HepG2 (cell line): ENCODE results near the gene IFI30. TPM values are rescaled to one million over a fixed set of nuclear protein-coding genes. Genes with fewer than 3 reads are reported as not detected.

Source experiments
- CENPX ChIP-seq: sonication (generic); formaldehyde crosslinking; IDR thresholded peaks from 2 replicates; pipeline ENCODE4 v1.9.0; 2021; ENCODE audit warnings: mild to moderate bottlenecking, missing genetic modification reagents, moderate library complexity
- E2F1 ChIP-seq: sonication (generic); formaldehyde crosslinking; IDR thresholded peaks from 2 replicates; pipeline ENCODE4 v1.5.0; 2020; ENCODE audit warnings: missing genetic modification reagents
- EHMT2 ChIP-seq: fragments of 200-600 bp; sonication (generic); IDR thresholded peaks from 2 replicates; pipeline ENCODE4 v1.7.0; 2017; ENCODE audit warnings: antibody characterized with exemption, low read depth, low read length, borderline replicate concordance
- GLI4 ChIP-seq: sonication (generic); formaldehyde crosslinking; IDR thresholded peaks from 2 replicates; pipeline ENCODE4 v1.5.1; 2020; ENCODE audit warnings: missing genetic modification reagents, mild to moderate bottlenecking, moderate library complexity, borderline replicate concordance
- GTF3A ChIP-seq: sonication (generic); formaldehyde crosslinking; conservative IDR thresholded peaks from 2 replicates; pipeline ENCODE4 v1.4.0; 2020; ENCODE audit warnings: mild to moderate bottlenecking, missing genetic modification reagents
- GZF1 ChIP-seq: sonication (generic); formaldehyde crosslinking; IDR thresholded peaks from 2 replicates; pipeline ENCODE4 v1.5.1; 2020; ENCODE audit warnings: mild to moderate bottlenecking, missing genetic modification reagents
- IRX3 ChIP-seq: sonication (generic); formaldehyde crosslinking; IDR thresholded peaks from 2 replicates; pipeline ENCODE4 v1.8.1; 2023; ENCODE audit warnings: mild to moderate bottlenecking, low read depth, missing genetic modification reagents, borderline replicate concordance
- MAFK ChIP-seq, 2 experiments: IDR thresholded peaks in 1 of 2; conservative IDR thresholded peaks in 1 of 2; 2 replicates each; pipeline ENCODE4 v1.6.1; 2011; ENCODE audit warnings: improper control_type of control experiment in 2 of 2, low read length in 2 of 2
- MTF2 ChIP-seq: sonication (generic); formaldehyde crosslinking; IDR thresholded peaks from 2 replicates; pipeline ENCODE4 v1.5.0; 2020; ENCODE audit warnings: missing genetic modification reagents, borderline replicate concordance
- RNF219 ChIP-seq: sonication (generic); formaldehyde crosslinking; IDR thresholded peaks from 2 replicates; pipeline ENCODE4 v1.5.0; 2020; ENCODE audit warnings: mild to moderate bottlenecking, missing genetic modification reagents
- ZBTB8A ChIP-seq: sonication (generic); formaldehyde crosslinking; IDR thresholded peaks from 2 replicates; pipeline ENCODE4 v1.4.0; 2020; ENCODE audit warnings: mild to moderate bottlenecking, low read depth, missing genetic modification reagents, borderline replicate concordance
- ZFP90 ChIP-seq: sonication (generic); formaldehyde crosslinking; IDR thresholded peaks from 2 replicates; pipeline ENCODE4 v1.8.0; 2022; ENCODE audit warnings: missing genetic modification reagents, mild to moderate bottlenecking, inconsistent platforms, borderline replicate concordance
- ZNF367 ChIP-seq: sonication (generic); formaldehyde crosslinking; IDR thresholded peaks from 2 replicates; pipeline ENCODE4 v1.4.0; 2020; ENCODE audit warnings: missing genetic modification reagents, borderline replicate concordance
- ZNF407 ChIP-seq: sonication (generic); formaldehyde crosslinking; IDR thresholded peaks from one replicate; pipeline ENCODE4 v1.5.1; 2020; ENCODE audit warnings: mild to moderate bottlenecking, missing genetic modification reagents; ENCODE audit errors: not compliant biosample characterization
- ZNF430 ChIP-seq: sonication (generic); formaldehyde crosslinking; IDR thresholded peaks from 2 replicates; pipeline ENCODE4 v1.9.0; 2021; ENCODE audit warnings: mild to moderate bottlenecking, missing genetic modification reagents
- ZNF619 ChIP-seq: sonication (generic); formaldehyde crosslinking; IDR thresholded peaks from 2 replicates; pipeline ENCODE4 v1.4.0; 2020; ENCODE audit warnings: mild to moderate bottlenecking, missing genetic modification reagents
- polyA plus RNA-seq, 8 experiments: library from polyadenylated mRNA; depleted of rRNA in 3 of 8; stranded (reverse) in 7 of 8; unstranded in 1 of 8; fragments of >200 nt; fragmentation: Illumina TruSeq in 4 of 8; extraction: Trizol in 4 of 8; gene quantifications; 2 replicates each; pipeline versions ENCODE4 v1.2.1 to v1.2.3, GENCODE V29; 2011 to 2016; ENCODE audit warnings: low read depth in 4 of 8, missing spikeins in 1 of 8, mixed read lengths in 1 of 8; ENCODE audit not compliant: insufficient read depth in 1 of 8
- total RNA-seq, 5 experiments: library from RNA; depleted of rRNA; stranded (reverse); fragments of >200 nt; fragmentation: Illumina TruSeq; extraction: Trizol; gene quantifications; 2 replicates each; pipeline ENCODE4 v1.2.3, GENCODE V29; 2016; ENCODE audit warnings: low read depth in 1 of 5
- TF ChIP-seq, protein P1 (sequence below): IDR thresholded peaks from 2 replicates; pipeline ENCODE4 v1.6.1; 2012; ENCODE audit warnings: inconsistent platforms

The IFI30 gene
- total and polyA plus RNA-seq, 2 of the 13 experiments (the other 11 are each of a cell fraction or from before 2014, with no cell fraction given), result 25.0 to 79.4 TPM

GRCh38 chr19:18152817-18153555 is 20.6 kb upstream of the IFI30 start, which contains the start of gene PIK3R2 (continued):
- TF ChIP-seq GZF1 (CRISPR knock-in tag) (no peak), ZNF430 (CRISPR knock-in tag) (no peak), ZNF407 (CRISPR knock-in tag) (no peak), CENPX (CRISPR knock-in tag) (no peak), GLI4 (CRISPR knock-in tag) (no peak), GTF3A (CRISPR knock-in tag) (no peak), ZNF619 (CRISPR knock-in tag) (no peak; the same call in 1 of the 2 replicates), ZBTB8A (CRISPR knock-in tag) (no peak), IRX3 (CRISPR knock-in tag) (no peak), ZNF367 (CRISPR knock-in tag) (no peak), ZFP90 (CRISPR knock-in tag) (no peak), EHMT2 (no peak), MTF2 (CRISPR knock-in tag) (no peak), MAFK (conservative IDR thresholded peaks at IDR 0.05 in 1 of 2, IDR thresholded peaks at IDR 0.05 in 1 of 2; ENCODE audit: low read length in 2 of 2) (no peak), E2F1 (CRISPR knock-in tag) (no peak), RNF219 (CRISPR knock-in tag) (no peak)
- TF ChIP-seq, protein P1, sequence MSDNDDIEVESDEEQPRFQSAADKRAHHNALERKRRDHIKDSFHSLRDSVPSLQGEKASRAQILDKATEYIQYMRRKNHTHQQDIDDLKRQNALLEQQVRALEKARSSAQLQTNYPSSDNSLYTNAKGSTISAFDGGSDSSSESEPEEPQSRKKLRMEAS, result peak; percentile 78
